Neural progenitor cell (in vitro differentiated cells): Measurements from ENCODE around the gene PACS1. TPM values are rescaled to one million over a fixed set of nuclear protein-coding genes. Genes with fewer than 3 reads are reported as not detected.

Experiments
- DNase-seq: peaks from one replicate; pipeline ENCODE4 v3.0.0-alpha.2; 2016; ENCODE audit warnings: low spot score
- H2AFZ ChIP-seq: fragments of 200-600 bp; sonication (generic); replicated peaks from 2 replicates; pipeline ENCODE4 v1.6.1; 2016; ENCODE audit warnings: antibody characterized with exemption
- H3F3A ChIP-seq: fragments of 200-600 bp; sonication (generic); 2 replicates; pipeline ENCODE4 v1.6.1; 2016; ENCODE audit warnings: antibody characterized with exemption, low read depth
- H3K27ac ChIP-seq: fragments of 200-600 bp; sonication (generic); 2 replicates; pipeline ENCODE4 v1.5.1; 2016; ENCODE audit warnings: mild to moderate bottlenecking
- H3K27me3 ChIP-seq: fragments of 200-600 bp; sonication (generic); 2 replicates; pipeline ENCODE4 v1.6.1; 2016; ENCODE audit warnings: mild to moderate bottlenecking, moderate library complexity
- H3K36me3 ChIP-seq: fragments of 200-600 bp; sonication (generic); 2 replicates; pipeline ENCODE4 v1.5.1; 2016
- H3K4me1 ChIP-seq: fragments of 200-600 bp; sonication (generic); 2 replicates; pipeline ENCODE4 v1.6.1; 2016; ENCODE audit warnings: mixed run types
- H3K4me2 ChIP-seq: fragments of 200-600 bp; sonication (generic); 2 replicates; pipeline ENCODE4 v1.6.1; 2016
- H3K4me3 ChIP-seq: fragments of 200-600 bp; sonication (generic); 2 replicates; pipeline ENCODE4 v1.5.1; 2016
- H3K79me2 ChIP-seq: fragments of 200-600 bp; sonication (generic); 2 replicates; pipeline ENCODE4 v1.6.1; 2016; ENCODE audit warnings: low read depth
- H3K9ac ChIP-seq: fragments of 200-600 bp; sonication (generic); 2 replicates; pipeline ENCODE4 v1.6.1; 2016
- H3K9me3 ChIP-seq: fragments of 200-600 bp; sonication (generic); 2 replicates; pipeline ENCODE4 v1.5.1; 2016; ENCODE audit warnings: low read depth
- H4K20me1 ChIP-seq: fragments of 200-600 bp; sonication (generic); 2 replicates; pipeline ENCODE4 v1.6.1; 2016; ENCODE audit warnings: low read depth
- H3K27ac Mint-ChIP-seq: 3 replicates; pipeline ENCODE4 v1.8.0; 2021; ENCODE audit warnings: mixed read lengths
- H3K27me3 Mint-ChIP-seq: 2 replicates; pipeline ENCODE4 v1.8.0; 2022; ENCODE audit warnings: low read depth, mild to moderate bottlenecking, inconsistent platforms, moderate library complexity, mixed read lengths; ENCODE audit not compliant: insufficient read depth
- H3K36me3 Mint-ChIP-seq: 3 replicates; pipeline ENCODE4 v1.8.0; 2021; ENCODE audit warnings: mixed read lengths
- H3K4me1 Mint-ChIP-seq: 3 replicates; pipeline ENCODE4 v1.8.0; 2021; ENCODE audit warnings: mixed read lengths
- H3K4me3 Mint-ChIP-seq: 3 replicates; pipeline ENCODE4 v1.8.0; 2021; ENCODE audit warnings: mild to moderate bottlenecking, moderate library complexity, mixed read lengths
- H3K9me3 Mint-ChIP-seq: 3 replicates; pipeline ENCODE4 v1.8.0; 2020; ENCODE audit warnings: mixed read lengths
- EZH2 ChIP-seq: fragments of 200-600 bp; sonication (generic); IDR thresholded peaks from 2 replicates; pipeline ENCODE4 v1.6.1; 2017; ENCODE audit warnings: antibody characterized with exemption, mild to moderate bottlenecking, moderate library complexity
- EZH2phosphoT487 ChIP-seq: fragments of 200-600 bp; sonication (generic); IDR thresholded peaks from 2 replicates; pipeline ENCODE4 v1.6.1; 2017; ENCODE audit warnings: antibody characterized with exemption
- total RNA-seq: library from RNA; depleted of rRNA; stranded (reverse); fragments of >200 nt; gene quantifications from 2 replicates; pipeline ENCODE4 v1.2.3, GENCODE V29; 2015; ENCODE audit warnings: low replicate concordance
- TF ChIP-seq, protein P1 (sequence below): fragments of 200-600 bp; sonication (generic); IDR thresholded peaks from 2 replicates; pipeline ENCODE4 v1.5.1; 2017; ENCODE audit warnings: antibody characterized with exemption, mild to moderate bottlenecking

The PACS1 gene
- total RNA-seq, 1 donor from 2014 or later, result 13.4 TPM

DNA sequence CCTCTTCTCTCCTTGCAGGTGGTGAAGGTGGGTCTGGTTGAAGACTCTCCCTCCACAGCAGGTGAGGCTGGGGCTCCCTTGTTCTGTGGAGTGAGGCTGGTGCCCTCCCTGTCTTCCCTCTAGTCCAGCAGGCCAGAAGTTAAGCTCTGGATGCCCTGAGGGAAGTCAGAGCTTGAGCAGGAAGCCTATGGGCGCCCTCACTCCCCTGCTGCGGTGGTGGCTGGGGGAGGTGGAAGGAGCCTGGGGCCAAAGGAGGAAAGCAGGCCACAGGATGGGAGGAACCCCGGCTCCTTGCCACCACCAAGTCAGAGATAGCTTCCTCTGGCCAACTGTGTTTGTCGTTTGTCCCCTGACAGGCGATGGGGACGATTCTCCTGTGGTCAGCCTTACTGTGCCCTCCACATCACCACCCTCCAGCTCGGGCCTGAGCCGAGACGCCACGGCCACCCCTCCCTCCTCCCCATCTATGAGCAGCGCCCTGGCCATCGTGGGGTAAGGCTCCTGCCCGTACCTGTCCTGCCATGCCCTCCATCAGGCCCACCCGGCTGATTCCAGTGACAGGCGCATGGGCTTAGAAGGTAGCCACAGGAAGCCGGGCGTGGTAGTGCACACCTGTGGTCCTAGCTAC is 168.8 kb downstream of the PACS1 start:
- H3K4me1 Mint-ChIP-seq, result peaks cover 5% of the 10 kb centered on the region
- H3K27ac Mint-ChIP-seq, result no peak overlapping the region
- H3K27me3 ChIP-seq, result no peaks in the 10 kb centered on the region
- H3K9me3 Mint-ChIP-seq, result no peaks in the 10 kb centered on the region
- no peaks in the 10 kb centered on the region for H3K9me3 ChIP-seq
- no peak overlapping the region for H3K4me3 ChIP-seq
- no peak for DNase-seq
- H3K9ac ChIP-seq, result no peak overlapping the region
- TF ChIP-seq EZH2 (no peak), EZH2phosphoT487 (no peak)
- TF ChIP-seq, protein P1, sequence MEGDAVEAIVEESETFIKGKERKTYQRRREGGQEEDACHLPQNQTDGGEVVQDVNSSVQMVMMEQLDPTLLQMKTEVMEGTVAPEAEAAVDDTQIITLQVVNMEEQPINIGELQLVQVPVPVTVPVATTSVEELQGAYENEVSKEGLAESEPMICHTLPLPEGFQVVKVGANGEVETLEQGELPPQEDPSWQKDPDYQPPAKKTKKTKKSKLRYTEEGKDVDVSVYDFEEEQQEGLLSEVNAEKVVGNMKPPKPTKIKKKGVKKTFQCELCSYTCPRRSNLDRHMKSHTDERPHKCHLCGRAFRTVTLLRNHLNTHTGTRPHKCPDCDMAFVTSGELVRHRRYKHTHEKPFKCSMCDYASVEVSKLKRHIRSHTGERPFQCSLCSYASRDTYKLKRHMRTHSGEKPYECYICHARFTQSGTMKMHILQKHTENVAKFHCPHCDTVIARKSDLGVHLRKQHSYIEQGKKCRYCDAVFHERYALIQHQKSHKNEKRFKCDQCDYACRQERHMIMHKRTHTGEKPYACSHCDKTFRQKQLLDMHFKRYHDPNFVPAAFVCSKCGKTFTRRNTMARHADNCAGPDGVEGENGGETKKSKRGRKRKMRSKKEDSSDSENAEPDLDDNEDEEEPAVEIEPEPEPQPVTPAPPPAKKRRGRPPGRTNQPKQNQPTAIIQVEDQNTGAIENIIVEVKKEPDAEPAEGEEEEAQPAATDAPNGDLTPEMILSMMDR, result no peak
- H3K27ac ChIP-seq, result no peak overlapping the region
- H3K27me3 Mint-ChIP-seq, result peaks cover 7% of the 10 kb centered on the region
- H3K79me2 ChIP-seq, result no peaks in the 10 kb centered on the region
- no peak overlapping the region for H3K4me2 ChIP-seq
- no peaks in the 10 kb centered on the region for H3K36me3 ChIP-seq
- no peaks in the 10 kb centered on the region for H3F3A ChIP-seq
- no peaks in the 10 kb centered on the region for H4K20me1 ChIP-seq
- no peak overlapping the region for H3K4me3 Mint-ChIP-seq
- no peaks in the 10 kb centered on the region for H3K4me1 ChIP-seq
- H2AFZ ChIP-seq, result no peak overlapping the region
- H3K36me3 Mint-ChIP-seq, result peaks cover 18% of the 10 kb centered on the region

DNA sequence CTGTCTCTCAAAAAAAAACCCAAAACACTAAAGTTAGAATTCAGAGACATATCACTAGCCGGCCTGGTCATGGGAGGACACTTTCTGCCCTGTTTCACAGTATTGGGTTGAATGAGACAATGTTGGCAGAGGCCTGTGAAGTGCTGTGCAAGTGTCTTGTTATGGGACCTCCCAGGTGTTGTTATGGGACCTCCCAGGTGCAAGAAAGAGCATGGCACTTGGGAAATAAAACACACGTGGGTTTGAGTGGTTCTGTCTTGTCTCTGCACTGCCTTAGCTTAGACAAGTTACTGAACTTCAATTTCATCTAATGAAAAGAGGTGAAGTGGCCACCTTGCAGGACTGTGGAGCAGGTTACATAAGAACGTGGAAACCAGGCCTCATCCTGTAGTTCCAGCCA is 169.4 kb downstream of the PACS1 start:
- Histone ChIP-seq H3F3A (no peaks in the 10 kb centered on the region), H3K4me1 (no peaks in the 10 kb centered on the region), H3K9me3 (no peaks in the 10 kb centered on the region), H3K79me2 (no peaks in the 10 kb centered on the region), H3K27me3 (no peaks in the 10 kb centered on the region), H3K4me3 (no peak overlapping the region), H3K27ac (no peak overlapping the region), H3K9ac (peak overlapping the region; percentile 27), H2AFZ (no peak overlapping the region), H3K4me2 (no peak overlapping the region), H4K20me1 (no peaks in the 10 kb centered on the region), H3K36me3 (no peaks in the 10 kb centered on the region)
- peaks cover 15% of the 10 kb centered on the region for H3K36me3 Mint-ChIP-seq
- H3K9me3 Mint-ChIP-seq, result no peaks in the 10 kb centered on the region
- no peak for DNase-seq
- peaks cover 7% of the 10 kb centered on the region for H3K4me1 Mint-ChIP-seq
- no peak overlapping the region for H3K27ac Mint-ChIP-seq
- H3K4me3 Mint-ChIP-seq, result no peak overlapping the region
- H3K27me3 Mint-ChIP-seq, result peaks cover 10% of the 10 kb centered on the region
- TF ChIP-seq EZH2phosphoT487, result no peak
- TF ChIP-seq, protein P1, result no peak
- TF ChIP-seq EZH2, result no peak

DNA sequence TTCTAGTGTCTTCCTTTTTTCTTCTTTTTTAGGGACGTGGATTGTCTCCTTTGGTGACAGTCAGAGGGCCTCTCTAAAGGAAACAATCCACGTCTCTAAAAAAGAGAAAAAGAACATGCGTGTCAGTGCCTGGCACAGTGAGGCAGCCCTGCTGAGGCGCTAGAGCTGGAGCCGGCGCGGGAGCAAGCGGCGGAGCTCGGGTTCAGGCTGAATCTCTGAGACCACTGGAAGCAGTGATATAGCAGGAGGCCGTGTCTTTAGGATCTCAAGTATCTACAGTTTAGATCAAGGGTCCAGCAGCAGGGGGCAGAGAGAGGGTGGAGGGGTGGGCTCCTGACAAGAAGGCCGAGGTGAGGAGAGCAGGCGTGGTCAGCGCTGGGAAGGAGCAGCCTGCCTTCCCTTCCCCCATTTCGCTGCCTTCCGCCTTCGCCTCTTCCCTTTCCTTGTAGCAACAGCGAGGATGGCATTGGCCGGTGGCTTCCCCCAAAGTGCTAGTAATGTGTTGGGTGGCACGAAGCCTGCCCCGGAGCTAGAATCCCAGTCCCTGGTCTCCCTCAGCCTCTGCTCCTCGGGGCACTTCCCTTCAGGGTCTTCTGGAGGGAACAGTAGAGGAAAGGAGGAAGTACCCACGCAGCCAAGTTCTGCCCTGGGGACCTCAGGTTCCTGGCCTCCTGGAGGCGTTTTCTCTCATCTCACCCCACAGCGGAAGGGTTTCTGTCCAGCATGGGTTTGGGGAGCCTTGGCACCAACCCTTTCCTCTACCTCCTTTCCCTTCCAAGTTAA is 170.1 kb downstream of the PACS1 start:
- no peaks in the 10 kb centered on the region for H3K4me1 ChIP-seq
- H3K9me3 Mint-ChIP-seq, result no peaks in the 10 kb centered on the region
- H3K36me3 ChIP-seq, result no peaks in the 10 kb centered on the region
- H3K27me3 ChIP-seq, result no peaks in the 10 kb centered on the region
- H3K79me2 ChIP-seq, result no peaks in the 10 kb centered on the region
- H3F3A ChIP-seq, result no peaks in the 10 kb centered on the region
- no peak for DNase-seq
- no peak overlapping the region for H2AFZ ChIP-seq
- H3K27ac Mint-ChIP-seq, result no peak overlapping the region
- H3K4me1 Mint-ChIP-seq, result peaks cover 7% of the 10 kb centered on the region
- H3K36me3 Mint-ChIP-seq, result peaks cover 15% of the 10 kb centered on the region
- H4K20me1 ChIP-seq, result no peaks in the 10 kb centered on the region
- H3K4me3 ChIP-seq, result no peak overlapping the region
- H3K27me3 Mint-ChIP-seq, result peaks cover 11% of the 10 kb centered on the region
- H3K4me2 ChIP-seq, result no peak overlapping the region
- TF ChIP-seq EZH2 (no peak), EZH2phosphoT487 (no peak)
- TF ChIP-seq, protein P1, result no peak
- H3K27ac ChIP-seq, result no peak overlapping the region
- H3K9ac ChIP-seq, result peak overlapping the region; percentile 27
- no peak overlapping the region for H3K4me3 Mint-ChIP-seq
- no peaks in the 10 kb centered on the region for H3K9me3 ChIP-seq
